Esophagus (tissue), 2 donors: ENCODE results near the gene USP44. TPM values are rescaled to one million over a fixed set of nuclear protein-coding genes. Genes with fewer than 3 reads are reported as not detected.

Source experiments
- H3K27ac ChIP-seq, 2 donors: one replicate each; pipeline ENCODE4 v1.5.1; 2013; ENCODE audit warnings: low read depth in 2 of 2, mild to moderate bottlenecking in 2 of 2, inconsistent platforms in 1 of 2, low read length in 1 of 2, moderate library complexity in 1 of 2
- H3K27me3 ChIP-seq, 2 donors: one replicate each; pipeline ENCODE4 v1.6.1; 2013; ENCODE audit warnings: low read length in 2 of 2, control low read depth in 1 of 2, mild to moderate bottlenecking in 1 of 2; ENCODE audit not compliant: insufficient read depth in 2 of 2, control insufficient read depth in 1 of 2
- H3K36me3 ChIP-seq, 2 donors: one replicate each; pipeline ENCODE4 v1.6.1; 2013; ENCODE audit warnings: low read length in 1 of 2; ENCODE audit not compliant: control insufficient read depth in 2 of 2, insufficient read depth in 2 of 2
- H3K4me1 ChIP-seq, 2 donors: one replicate each; pipeline ENCODE4 v1.6.1; 2013; ENCODE audit warnings: low read length in 1 of 2; ENCODE audit not compliant: control insufficient read depth in 2 of 2, insufficient read depth in 2 of 2
- H3K4me3 ChIP-seq, 2 donors: one replicate each; pipeline ENCODE4 v1.5.1; 2013; ENCODE audit warnings: low read length in 2 of 2, mild to moderate bottlenecking in 2 of 2, low read depth in 1 of 2, moderate library complexity in 1 of 2
- H3K9me3 ChIP-seq, 2 donors: one replicate each; pipeline ENCODE4 v1.6.1; 2013; ENCODE audit warnings: mild to moderate bottlenecking in 2 of 2, low read depth in 1 of 2, low read length in 1 of 2, moderate library complexity in 1 of 2; ENCODE audit not compliant: control insufficient read depth in 2 of 2, insufficient read depth in 1 of 2
- WGBS, 2 donors: extraction: QIAGEN DNeasy Blood & Tissue Kit; methylation state at CpG; one replicate each; pipeline ENCODE4 v1.1.7; 2013; 5-methylcytosine and 5-hydroxymethylcytosine counted together
- polyA plus RNA-seq, 2 donors: library from polyadenylated mRNA; stranded (reverse); fragments of 200-250 nt; gene quantifications; one replicate each; pipeline ENCODE4 v1.2.3, GENCODE V29; 2013
- donor health status: healthy with polysubstance abuse.
- donor health status: Bipolar disorder and iron deficiency.

The USP44 gene
- polyA plus RNA-seq, 2 donors: 0.43 to 0.44 TPM

GRCh38 chr12:95474660-95474958, 76.7 kb downstream of the USP44 start:
- no peaks in the 10 kb centered on the region for H3K9me3 ChIP-seq
- H3K4me3 ChIP-seq: peak overlapping the region; percentile 85 to 91
- peaks cover 0 to 6% of the 10 kb centered on the region in 2 donors for H3K36me3 ChIP-seq
- peak overlapping the region; percentile 95 to 98 for H3K27ac ChIP-seq
- H3K4me1 ChIP-seq: no peaks in the 10 kb centered on the region
- no peaks in the 10 kb centered on the region for H3K27me3 ChIP-seq
- WGBS, 2 donors: 0 to 1% methylated on average over 16 of the region's 16 CpGs

GRCh38 chr12:95473884-95474659, 77.2 kb downstream of the USP44 start, which contains the start of gene METAP2:
METAP2 (plus strand) TSS chr12:95474152; CDS start chr12:95474180, 28 bp downstream.
- Histone ChIP-seq H3K9me3 (no peaks in the 10 kb centered on the region), H3K4me3 (peak within 1 kb of the TSS; percentile 85 to 91), H3K27me3 (no peaks in the 10 kb centered on the region), H3K4me1 (no peaks in the 10 kb centered on the region), H3K27ac (peak within 1 kb of the TSS; percentile 95 to 98), H3K36me3 (peaks cover 0 to 4% of the 10 kb centered on the region in 2 donors)
- 0% methylated on average over 49 of the region's 49 CpGs for WGBS, 2 donors

GRCh38 chr12:95473231-95473883, 77.9 kb downstream of the USP44 start:
- WGBS, 2 donors: 1% methylated on average over 23 of the region's 23 CpGs
- H3K27me3 ChIP-seq: no peaks in the 10 kb centered on the region

GRCh38 chr12:95470300-95470699, 81.0 kb downstream of the USP44 start:
- H3K9me3 ChIP-seq: no peaks in the 10 kb centered on the region
- no peaks in the 10 kb centered on the region for H3K27me3 ChIP-seq
- no peak overlapping the region for H3K27ac ChIP-seq
- no peaks in the 10 kb centered on the region for H3K4me1 ChIP-seq
- 40 to 53% methylated on average over 1 of the region's 1 CpG for WGBS, 2 donors
- no peaks in the 10 kb centered on the region for H3K36me3 ChIP-seq
- H3K4me3 ChIP-seq: no peak overlapping the region

More at GRCh38 chr12:95473231-95473883, 77.9 kb downstream of the USP44 start:
- peak overlapping the region; percentile 85 to 91 for H3K4me3 ChIP-seq
- H3K27ac ChIP-seq: peak overlapping the region; percentile 95 to 98
- peaks cover 0 to 2% of the 10 kb centered on the region in 2 donors for H3K36me3 ChIP-seq
- no peaks in the 10 kb centered on the region for H3K9me3 ChIP-seq
- H3K4me1 ChIP-seq: no peaks in the 10 kb centered on the region

Other genes starting within 250 kb of the USP44 start
- 10 to 100 TPM; 23.7 to 51.8 TPM for gene METAP2, start 77.3 kb downstream of the USP44 start, polyA plus RNA-seq
- 1 to 10 TPM; 3.8 to 6.2 TPM for gene NTN4, start 239.3 kb upstream of the USP44 start, polyA plus RNA-seq